Globus pallidus (tissue), 1 donor: ENCODE data around the gene CLEC2L.

Source experiments
- DNase-seq: peaks from one replicate; pipeline ENCODE4 v3.0.0-alpha.2; 2015; ENCODE audit warnings: low spot score

The CLEC2L gene

DNA sequence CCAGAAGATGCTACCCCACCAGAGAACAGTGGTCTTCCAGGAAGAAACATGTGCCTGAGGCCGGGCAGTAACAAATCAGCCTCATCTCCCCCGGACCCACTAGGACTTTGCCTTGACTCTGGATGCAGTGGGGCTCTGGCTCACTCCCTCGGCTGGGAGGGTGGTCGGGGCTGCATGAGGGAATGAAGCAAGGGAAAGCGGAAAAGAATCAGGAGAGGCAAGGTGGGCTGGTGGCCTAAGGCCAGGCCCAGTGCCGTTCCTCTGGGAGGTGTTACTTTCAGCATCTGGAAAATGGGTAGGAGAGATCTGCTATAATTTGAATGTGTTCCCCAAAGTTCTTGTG, 51.8 kb downstream of the CLEC2L start:
- no peak for DNase-seq

DNA sequence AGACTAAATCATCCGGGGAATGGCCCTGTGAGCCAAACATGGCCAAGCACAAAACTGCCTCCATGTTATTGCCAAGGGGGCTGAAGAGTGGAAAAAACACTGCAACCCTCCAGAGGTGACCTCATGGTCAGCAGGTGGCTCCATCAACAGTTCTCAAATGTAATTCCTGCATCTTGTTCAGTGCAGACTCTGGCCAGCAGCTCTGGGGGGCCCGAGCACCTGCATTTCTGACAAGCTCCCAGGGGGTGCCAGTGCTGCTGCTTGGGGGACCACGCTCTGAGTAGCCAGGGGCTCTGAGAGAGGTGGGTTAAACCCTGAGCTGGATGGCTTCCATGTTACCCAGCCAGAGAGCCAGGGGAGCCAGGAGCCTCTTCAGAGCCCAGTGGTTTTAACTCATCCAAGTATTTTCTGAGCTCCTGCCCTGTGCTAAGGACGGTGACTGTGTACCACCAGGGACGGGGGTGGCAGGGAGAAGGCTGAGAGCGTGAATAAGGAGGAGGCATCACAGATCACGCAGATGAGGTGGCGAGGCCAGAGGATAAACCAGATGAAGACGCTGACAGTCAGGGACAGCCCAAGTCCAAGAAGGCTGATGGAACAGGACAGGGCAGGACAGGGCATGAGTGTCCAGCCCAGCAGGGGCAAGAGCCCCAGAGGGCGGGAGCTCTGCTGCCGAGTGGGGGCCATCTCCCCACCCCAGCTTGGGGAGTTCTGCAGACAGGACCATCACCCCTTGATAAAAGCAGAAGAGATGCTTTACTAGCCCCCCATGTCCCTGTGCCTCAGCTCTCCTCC, 52.9 kb downstream of the CLEC2L start:
- no peak for DNase-seq

DNA sequence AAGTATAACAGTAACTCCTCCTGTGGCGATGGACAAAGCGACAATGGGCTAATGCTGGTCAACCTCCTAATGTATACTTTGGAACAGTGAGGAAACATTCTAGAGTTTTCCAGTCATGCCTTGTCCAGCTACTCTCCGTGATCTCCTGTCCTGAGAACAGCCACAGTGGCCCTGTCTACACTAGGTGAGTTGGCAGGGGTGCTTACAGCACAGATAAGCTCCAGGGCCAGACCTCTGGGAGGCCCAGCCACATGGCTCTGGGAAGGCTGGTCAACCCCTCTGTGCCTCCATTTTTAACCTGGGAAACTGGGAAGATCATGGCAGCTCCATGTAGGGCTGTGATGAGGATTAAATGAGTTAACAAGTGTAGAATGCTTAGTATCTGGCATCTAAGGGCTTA, 57.0 kb downstream of the CLEC2L start:
- no peak for DNase-seq

DNA sequence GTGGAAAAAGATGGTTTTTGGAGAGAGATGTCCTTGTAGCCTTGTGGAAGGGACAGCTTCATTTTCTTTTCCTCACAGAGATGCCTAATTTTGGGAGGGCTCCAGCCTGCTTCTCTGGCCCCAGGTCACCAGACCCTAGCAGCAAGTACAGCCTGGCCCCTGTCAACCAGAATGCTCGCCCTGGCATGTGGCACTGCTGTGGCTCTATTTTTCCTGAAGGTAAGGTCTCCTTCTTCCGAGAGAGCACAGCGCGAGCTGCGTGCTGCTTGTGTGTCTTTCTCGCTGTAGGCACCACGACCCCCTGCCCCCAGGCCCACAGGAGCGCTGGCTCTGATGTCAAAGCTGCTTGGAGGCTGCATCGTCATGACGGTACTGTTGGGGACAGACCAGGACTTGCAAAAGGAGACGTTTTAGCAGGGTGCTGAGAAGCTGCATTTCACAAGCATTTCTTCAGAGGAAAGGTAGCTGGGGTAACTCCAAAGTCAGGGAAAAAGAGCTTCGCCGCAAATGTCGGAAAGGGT, 58.7 kb downstream of the CLEC2L start:
- DNase-seq = no peak

DNA sequence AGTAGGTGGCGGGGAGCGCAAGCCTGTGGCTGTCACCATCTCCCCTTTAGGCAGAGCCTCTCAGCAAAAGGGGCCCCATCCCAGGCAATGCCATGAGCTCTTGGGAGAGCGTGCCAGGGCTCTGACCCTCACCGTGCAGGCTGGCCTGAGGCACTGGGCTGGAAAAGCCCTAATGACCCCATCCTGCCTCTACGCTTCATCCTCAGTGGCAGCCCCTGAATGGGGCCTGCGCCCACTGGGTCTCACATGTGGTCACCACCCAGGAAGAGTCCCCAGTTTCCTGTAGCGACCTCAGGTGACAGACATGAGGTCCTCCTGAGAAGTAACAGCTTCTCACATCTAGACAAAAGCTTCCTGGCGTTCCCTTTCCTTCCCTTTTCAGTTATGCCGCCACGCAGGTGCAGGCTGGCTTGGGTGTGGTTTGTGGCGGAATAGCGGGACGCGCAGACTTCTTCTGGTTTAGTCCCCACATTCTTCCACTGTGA, 59.2 kb downstream of the CLEC2L start:
- no peak for DNase-seq

DNA sequence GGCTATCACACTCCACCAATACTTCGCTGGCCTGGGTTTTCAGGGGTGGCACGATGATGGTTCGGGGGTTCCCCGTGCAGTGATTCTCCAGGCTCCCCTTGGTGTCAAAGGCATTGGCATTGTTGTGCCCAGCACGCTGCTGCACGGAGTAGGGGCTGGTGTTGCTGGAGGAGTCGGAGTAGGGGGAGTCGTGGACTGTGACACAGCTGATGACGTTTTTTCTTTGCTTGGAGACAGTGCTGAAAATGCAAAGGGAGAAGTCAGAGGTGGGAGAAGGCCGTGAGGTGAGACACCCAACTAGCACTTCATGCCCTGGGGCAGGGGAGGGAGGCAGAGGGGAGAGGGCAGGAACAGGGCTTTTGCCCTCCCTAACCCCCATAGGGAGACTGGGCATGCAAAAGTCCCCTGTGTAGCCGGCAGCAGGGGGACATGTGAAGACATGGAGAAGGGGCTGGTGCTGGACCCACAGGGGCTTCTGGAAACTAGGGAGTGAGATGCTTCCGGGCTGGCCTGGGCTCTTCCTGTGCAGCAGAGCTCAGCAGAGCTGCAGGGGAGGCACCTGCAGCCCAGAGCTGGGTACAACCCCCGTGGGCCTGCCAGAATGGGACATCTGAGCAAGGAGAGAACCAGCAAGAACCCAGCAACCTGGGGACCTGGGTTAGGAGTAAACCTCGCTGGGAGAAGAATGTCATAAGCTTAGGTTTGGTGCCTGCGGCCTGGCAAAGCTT, 60.5 kb downstream of the CLEC2L start:
- no peak for DNase-seq

DNA sequence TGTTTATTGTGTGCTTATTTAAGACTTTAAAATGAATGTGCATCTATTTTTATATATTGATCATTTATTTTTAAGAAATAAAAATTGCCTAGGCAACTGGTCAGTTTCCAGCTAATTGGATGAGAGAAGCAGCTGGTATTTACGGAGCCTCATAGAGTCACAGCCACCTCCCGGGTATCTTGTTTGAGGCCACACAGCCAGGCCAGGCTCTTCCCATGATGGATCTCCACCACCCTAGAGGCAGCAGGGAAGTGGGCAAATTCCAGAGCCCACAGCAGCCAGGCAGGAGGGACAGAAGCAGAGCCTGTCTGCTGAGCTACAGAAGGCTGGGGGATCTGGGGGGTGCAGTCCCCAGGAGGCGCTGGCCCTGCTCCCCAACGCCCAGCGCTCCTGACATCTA, 61.6 kb downstream of the CLEC2L start:
- no peak for DNase-seq

DNA sequence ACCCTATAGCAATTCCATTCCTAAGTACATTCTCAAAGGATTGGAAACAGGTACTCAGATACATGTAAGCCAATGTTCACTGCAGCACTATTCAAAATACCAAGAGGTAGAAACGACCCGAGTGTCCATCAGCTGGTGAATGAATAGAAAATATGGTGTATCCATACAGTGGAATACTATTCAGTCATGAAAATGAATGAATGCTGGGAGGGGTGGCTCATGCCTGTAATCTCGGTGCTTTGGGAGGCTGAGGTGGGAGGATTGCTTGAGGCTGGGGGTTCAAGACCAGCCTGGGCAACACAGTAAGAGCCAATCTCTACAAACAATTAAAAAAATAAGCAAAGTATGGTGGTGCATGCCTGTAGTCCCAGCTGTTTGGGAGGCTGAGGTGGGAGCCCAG, 62.8 kb downstream of the CLEC2L start:
- DNase-seq = no peak

DNA sequence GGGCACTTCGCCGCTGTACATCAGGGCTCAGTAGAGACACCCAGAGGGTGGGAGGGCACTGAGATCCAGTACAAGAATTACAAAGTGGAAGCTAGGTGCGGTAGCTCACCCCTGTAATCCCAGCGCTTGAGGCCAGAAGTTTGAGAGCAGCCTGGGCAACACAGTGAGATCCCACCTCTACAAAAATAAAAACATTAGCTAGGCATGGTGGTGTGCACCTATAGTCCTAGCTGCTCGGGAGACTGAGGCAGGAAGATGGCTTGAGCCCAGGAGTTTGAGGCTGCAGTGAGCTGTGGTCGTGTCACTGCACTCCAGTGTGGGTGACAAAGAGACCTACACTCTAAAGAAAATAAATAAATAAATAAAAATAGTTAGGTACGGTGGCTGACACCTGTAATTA, 64.0 kb downstream of the CLEC2L start:
- DNase-seq = no peak

DNA sequence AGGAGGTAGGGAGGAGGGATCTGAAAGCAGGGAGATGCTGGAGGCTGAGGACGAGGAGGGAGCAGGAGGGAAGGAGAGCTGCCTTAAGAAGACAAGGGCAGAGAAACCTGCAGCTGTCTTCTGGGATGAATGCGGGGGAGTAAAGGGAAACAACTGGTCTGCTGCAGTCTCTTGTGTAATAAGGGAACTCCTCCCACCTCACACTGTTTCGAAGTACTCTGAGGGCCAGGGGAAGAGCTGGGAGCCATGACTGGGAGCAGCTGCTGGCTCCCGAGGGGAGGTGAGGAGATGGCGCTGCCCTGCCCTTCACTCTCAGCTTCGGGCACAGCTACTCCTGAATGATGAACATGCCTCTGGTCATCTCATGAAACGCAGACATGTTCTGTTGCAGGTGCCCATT, 65.1 kb downstream of the CLEC2L start:
- DNase-seq = no peak

DNA sequence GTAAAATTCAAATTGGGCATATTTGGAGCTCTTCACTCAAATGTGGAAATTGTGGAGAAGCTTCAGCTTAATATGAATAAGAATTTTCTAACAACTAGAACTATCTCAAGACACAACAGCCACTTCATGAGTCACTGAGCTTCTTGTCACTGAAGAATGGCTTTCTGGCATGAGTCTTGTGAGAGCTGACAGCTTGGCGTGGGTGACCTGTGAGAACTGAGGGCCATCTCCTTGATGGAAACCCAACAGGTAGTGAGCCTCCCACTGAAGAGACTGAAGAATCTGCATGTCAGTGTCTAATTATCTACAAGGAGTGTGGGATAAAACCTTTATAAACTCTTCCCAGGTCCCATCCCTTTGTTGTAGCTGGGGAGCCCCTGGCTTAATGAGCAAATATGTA, 66.0 kb downstream of the CLEC2L start:
- DNase-seq = no peak

DNA sequence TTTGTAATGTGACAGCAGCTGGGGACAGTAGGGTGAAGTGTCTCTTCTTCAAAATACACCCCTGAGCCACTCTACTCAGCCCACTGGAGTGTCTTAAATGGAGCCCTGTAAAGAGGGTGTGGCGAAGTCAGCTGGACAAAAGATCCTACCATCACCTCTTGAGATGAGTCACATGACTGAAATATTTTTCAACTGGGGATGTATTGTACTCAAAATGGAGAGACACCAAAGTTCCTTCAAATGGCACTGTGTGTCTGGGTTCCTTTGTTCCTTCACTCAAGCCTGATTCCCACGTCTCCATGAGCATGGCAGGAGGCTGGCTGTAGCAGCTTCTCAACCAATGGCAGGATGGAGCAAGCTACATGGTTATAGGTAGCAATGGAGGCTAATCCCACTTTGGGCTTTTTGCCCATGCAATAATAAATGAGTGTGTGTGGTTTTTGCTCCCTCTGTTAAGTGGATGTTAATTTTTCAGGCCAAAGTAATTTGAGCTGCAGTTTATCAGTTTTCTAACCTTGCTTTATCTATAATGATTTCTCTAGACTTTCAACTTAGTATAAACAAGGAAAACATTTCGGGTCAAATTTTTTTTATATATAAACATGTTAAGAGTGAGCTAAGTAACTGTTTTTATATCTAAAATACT, 68.2 kb downstream of the CLEC2L start:
- DNase-seq = no peak

DNA sequence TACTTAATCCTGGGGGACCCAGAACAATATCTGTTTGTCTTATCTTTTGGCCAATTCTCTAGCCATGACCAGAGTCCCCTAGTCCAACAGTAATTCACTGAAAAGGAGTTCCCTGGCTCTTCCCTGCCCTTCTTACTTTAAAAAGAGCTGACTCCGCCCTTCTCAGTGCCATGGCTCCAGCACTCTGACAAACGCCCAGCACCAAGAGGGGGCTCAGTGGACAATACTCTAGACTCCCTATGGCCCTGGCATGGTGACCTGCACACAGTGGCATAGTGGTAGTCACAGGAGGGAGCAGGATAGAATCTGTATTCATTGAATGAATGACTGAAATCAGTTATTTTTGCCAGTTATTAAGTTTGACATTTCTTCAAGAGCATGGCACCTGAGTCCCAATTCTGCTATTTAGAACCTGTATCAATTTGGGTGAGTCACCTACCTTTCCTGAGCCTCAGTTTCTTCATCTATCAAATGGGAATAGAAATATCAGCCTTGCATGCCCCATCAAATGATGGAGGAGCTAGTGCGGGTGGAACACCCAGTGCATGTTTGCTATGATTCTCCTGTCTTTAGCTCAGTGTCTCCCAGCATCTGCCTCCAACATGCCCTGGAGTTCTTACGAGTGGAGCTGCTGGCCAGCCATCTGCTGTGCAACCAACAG, 69.4 kb downstream of the CLEC2L start:
- no peak for DNase-seq

DNA sequence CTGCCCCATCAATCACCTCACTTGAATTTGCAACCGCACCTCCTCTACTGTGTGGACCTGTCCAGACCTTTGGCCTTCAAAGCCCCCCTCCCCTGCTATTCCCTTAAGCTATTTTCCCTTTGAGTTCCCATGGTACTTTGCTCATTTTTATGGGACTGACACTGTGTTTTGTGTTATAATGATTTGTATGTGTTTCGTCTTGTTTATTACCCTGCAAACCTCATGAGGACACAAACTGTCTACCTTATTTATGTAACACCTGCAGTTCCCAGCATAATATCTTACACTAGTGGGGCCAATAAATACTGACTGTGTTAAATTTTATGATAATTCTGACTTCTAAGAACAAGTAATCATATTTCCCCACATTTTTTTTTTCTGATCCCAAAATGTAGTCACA, 70.6 kb downstream of the CLEC2L start:
- DNase-seq = no peak
